Peyer's patch (tissue), 4 donors: ENCODE results near the gene GABPB1. TPM values are rescaled to one million over a fixed set of nuclear protein-coding genes. Genes with fewer than 3 reads are reported as not detected.

Experiments
- DNase-seq, 3 donors: peaks; one replicate each; pipeline ENCODE4 v3.0.0-alpha.2; 2017 to 2019
- H3K27ac ChIP-seq, 4 donors: fragments of 200-600 bp; sonication (generic); one replicate each; pipeline ENCODE4 v1.5.1; 2016 to 2019
- H3K27me3 ChIP-seq, 2 donors: fragments of 200-600 bp; sonication (generic); one replicate each; pipeline ENCODE4 v1.5.1; 2019
- H3K36me3 ChIP-seq, 3 donors: fragments of 200-600 bp; sonication (generic); one replicate each; pipeline ENCODE4 v1.5.1; 2016 to 2019
- H3K4me1 ChIP-seq, 4 donors: fragments of 200-600 bp; sonication (generic); one replicate each; pipeline ENCODE4 v1.5.1; 2016 to 2019
- H3K4me3 ChIP-seq, 4 donors: fragments of 200-600 bp; sonication (generic); 1 replicate in 3 of 4; 2 replicates in 1 of 4; pipeline ENCODE4 v1.5.1; 2016 to 2019; ENCODE audit warnings: mild to moderate bottlenecking in 1 of 4
- H3K9me3 ChIP-seq, 4 donors: fragments of 200-600 bp; sonication (generic); one replicate each; pipeline ENCODE4 v1.5.1; 2016 to 2019; ENCODE audit warnings: mild to moderate bottlenecking in 1 of 4
- CTCF ChIP-seq, 6 experiments: fragments of 450-650 bp in 4 of 6; fragments of 200-600 bp in 2 of 6; sonication (generic) in 1 of 6; IDR thresholded peaks; one replicate each; pipeline ENCODE4 v1.5.1; 2017 to 2019; ENCODE audit warnings: antibody characterized with exemption in 6 of 6, mild to moderate bottlenecking in 3 of 6, moderate library complexity in 1 of 6
- POLR2A ChIP-seq, 2 donors: fragments of 450-650 bp; IDR thresholded peaks; one replicate each; pipeline ENCODE4 v1.5.1; 2017; ENCODE audit warnings: antibody characterized with exemption in 2 of 2, mild to moderate bottlenecking in 2 of 2, moderate library complexity in 2 of 2
- total RNA-seq, 4 donors: library from RNA; depleted of rRNA; stranded (reverse); fragments of >200 nt; gene quantifications; one replicate each; pipeline ENCODE4 v1.1.0, GENCODE V29; 2016

The GABPB1 gene
- total RNA-seq, 4 donors from 2014 or later: 13.8 to 16.3 (median 15.7) TPM

- H3K27ac ChIP-seq: peak overlapping the region; percentile 99 to 100 (median 100)
- H3K27me3 ChIP-seq: no peaks in the 10 kb centered on the region
- DNase-seq: no peak
- no peaks in the 10 kb centered on the region for H3K36me3 ChIP-seq
- H3K9me3 ChIP-seq: no peaks in the 10 kb centered on the region
- TF ChIP-seq CTCF (IDR thresholded peaks at IDR 0.05): no peak
- no peak for TF ChIP-seq POLR2A (IDR thresholded peaks at IDR 0.05)
- H3K4me3 ChIP-seq: peak overlapping the region; percentile 79 to 98 (median 92)
- peaks cover 0 to 31% (median 6%) of the 10 kb centered on the region in 4 donors for H3K4me1 ChIP-seq
Measured at GRCh38 chr15:50353251-50353974, 1.6 kb downstream of the GABPB1 start.

GRCh38 chr15:50350621-50351020 lies 4.4 kb downstream of the GABPB1 start:
- TF ChIP-seq POLR2A (IDR thresholded peaks at IDR 0.05) (no peak), CTCF (IDR thresholded peaks at IDR 0.05) (no peak)
- Histone ChIP-seq H3K9me3 (no peaks in the 10 kb centered on the region), H3K4me3 (no peak overlapping the region), H3K27ac (peak overlapping the region; percentile 99 to 100 (median 100)), H3K36me3 (no peaks in the 10 kb centered on the region), H3K4me1 (peaks cover 0 to 19% (median 6%) of the 10 kb centered on the region in 4 donors), H3K27me3 (no peaks in the 10 kb centered on the region)
- no peak for DNase-seq

- no peak for DNase-seq
Measured at GRCh38 chr15:50345298-50345697, 9.7 kb downstream of the GABPB1 start.

GRCh38 chr15:50344006-50344464 lies 11.0 kb downstream of the GABPB1 start:
- Histone ChIP-seq H3K4me1 (no peaks in the 10 kb centered on the region), H3K27ac (peak overlapping the region in 2 of 4 donors; percentile 6 to 37)
- DNase-seq: peak in 1 of 3 donors; percentile 58

More at GRCh38 chr15:50345298-50345697, 9.7 kb downstream of the GABPB1 start:
- Histone ChIP-seq H3K9me3 (no peaks in the 10 kb centered on the region), H3K27me3 (no peaks in the 10 kb centered on the region), H3K36me3 (no peaks in the 10 kb centered on the region), H3K27ac (no peak overlapping the region), H3K4me1 (peaks cover 0 to 5% (median 0%) of the 10 kb centered on the region in 4 donors), H3K4me3 (no peak overlapping the region)
- TF ChIP-seq POLR2A (IDR thresholded peaks at IDR 0.05) (no peak), CTCF (IDR thresholded peaks at IDR 0.05) (no peak)

GRCh38 chr15:50341616-50342136 lies 13.3 kb downstream of the GABPB1 start:
- DNase-seq: no peak
- Histone ChIP-seq H3K9me3 (no peaks in the 10 kb centered on the region), H3K36me3 (no peaks in the 10 kb centered on the region), H3K4me3 (no peak overlapping the region), H3K27me3 (no peaks in the 10 kb centered on the region), H3K4me1 (no peaks in the 10 kb centered on the region), H3K27ac (no peak overlapping the region)
- TF ChIP-seq POLR2A (IDR thresholded peaks at IDR 0.05) (no peak), CTCF (IDR thresholded peaks at IDR 0.05) (no peak)

More at GRCh38 chr15:50344006-50344464, 11.0 kb downstream of the GABPB1 start:
- TF ChIP-seq POLR2A (IDR thresholded peaks at IDR 0.05) (no peak), CTCF (IDR thresholded peaks at IDR 0.05) (no peak)
- no peaks in the 10 kb centered on the region for H3K36me3 ChIP-seq
- no peak overlapping the region for H3K4me3 ChIP-seq
- H3K9me3 ChIP-seq: no peaks in the 10 kb centered on the region
- H3K27me3 ChIP-seq: no peaks in the 10 kb centered on the region
